ENCODE results near the gene CHD1L. TPM values are rescaled to one million over a fixed set of nuclear protein-coding genes. Genes with fewer than 3 reads are reported as not detected.
A peak's percentile ranks its signal among the peaks of the same experiment; 100 is the strongest.
"Not testable (repeated sequence)": the region's sequence is repeated elsewhere in the genome, so short reads cannot be mapped to it uniquely, and the experiment has no call there.

The CHD1L gene
- total RNA-seq (2014; rRNA removed) (63.9 and 69.8 TPM in 2 replicates), Bru-seq, nascent RNA (percentile 91 among the genes with signal in this experiment), BruChase-seq, experiment 1, labeled RNA remaining after a 6-hour chase (percentile 86 among the genes with signal in this experiment), BruChase-seq, experiment 2, labeled RNA remaining after a 2-hour chase (percentile 91 among the genes with signal in this experiment)
- long read RNA-seq, transcript CHD1L-203 (17 exons, 2,358 nt), result minor isoform, 5 of 229 reads
- long read RNA-seq, transcript CHD1L-202 (23 exons, 2,967 nt), result major isoform, 125 of 229 reads
- long read RNA-seq, partial matches to known transcripts, result 32 of 229 reads
- long read RNA-seq, other reads (novel, unspliced or antisense), result 63 of 229 reads

DNA sequence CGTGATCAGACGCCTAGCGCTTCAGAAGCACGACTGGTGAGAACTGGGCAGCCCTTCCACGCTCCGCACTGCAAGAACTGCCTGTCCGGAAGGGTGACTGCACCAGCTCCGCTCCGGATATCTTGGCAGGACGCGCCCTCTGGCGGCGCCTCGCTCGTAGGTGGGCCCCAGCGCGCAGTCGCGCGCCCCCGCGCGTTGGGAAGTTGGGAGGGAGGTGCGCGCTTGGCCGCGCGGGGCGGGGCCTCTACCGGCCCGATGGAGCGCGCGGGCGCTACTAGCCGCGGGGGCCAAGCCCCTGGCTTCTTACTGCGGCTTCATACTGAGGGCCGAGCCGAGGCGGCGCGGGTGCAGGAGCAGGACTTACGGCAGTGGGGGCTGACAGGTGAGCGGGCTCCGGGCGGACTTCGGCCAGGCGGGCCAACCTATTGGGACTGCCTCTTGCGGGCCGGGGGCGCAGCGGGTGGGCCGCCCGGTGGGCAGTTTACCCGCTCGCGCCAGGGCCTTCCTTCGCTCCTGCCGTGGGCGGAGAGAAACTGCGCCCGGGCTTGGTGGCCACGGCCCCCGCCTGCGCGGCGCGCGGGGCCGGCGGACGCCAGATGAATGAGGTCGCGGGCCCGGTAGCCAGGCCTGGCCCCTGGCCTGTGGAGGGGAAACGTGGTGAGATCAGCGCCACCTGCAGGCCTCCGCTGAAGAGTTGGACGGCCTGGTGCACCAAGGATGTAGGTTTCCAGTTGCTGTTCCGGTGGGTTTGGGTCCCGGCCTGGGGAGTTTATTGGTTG lies at the start of gene CHD1L:
Gene CHD1L (plus strand): TSS at position 236 of the 779 bp plus-strand sequence. CDS start 20 bp downstream, at position 256.
- peaks cover 5% of the 10 kb centered on the region; the same call in 1 of the 2 replicates for H3K36me3 ChIP-seq (ENCODE audit: low read depth, low read length)
- peak within 1 kb of the TSS; percentile 86 for H3K4me3 ChIP-seq (ENCODE audit: low read length)
- TF ChIP-seq EZH2phosphoT487 (IDR thresholded peaks at IDR 0.05; ENCODE audit: borderline replicate concordance, low read length) (0 out of 2 replicates have a peak, but pooled peaks have one; percentile 38), EZH2 (IDR thresholded peaks at IDR 0.05; ENCODE audit: low read length, unreplicated experiment) (no peak)
- TF ChIP-seq, protein P1, sequence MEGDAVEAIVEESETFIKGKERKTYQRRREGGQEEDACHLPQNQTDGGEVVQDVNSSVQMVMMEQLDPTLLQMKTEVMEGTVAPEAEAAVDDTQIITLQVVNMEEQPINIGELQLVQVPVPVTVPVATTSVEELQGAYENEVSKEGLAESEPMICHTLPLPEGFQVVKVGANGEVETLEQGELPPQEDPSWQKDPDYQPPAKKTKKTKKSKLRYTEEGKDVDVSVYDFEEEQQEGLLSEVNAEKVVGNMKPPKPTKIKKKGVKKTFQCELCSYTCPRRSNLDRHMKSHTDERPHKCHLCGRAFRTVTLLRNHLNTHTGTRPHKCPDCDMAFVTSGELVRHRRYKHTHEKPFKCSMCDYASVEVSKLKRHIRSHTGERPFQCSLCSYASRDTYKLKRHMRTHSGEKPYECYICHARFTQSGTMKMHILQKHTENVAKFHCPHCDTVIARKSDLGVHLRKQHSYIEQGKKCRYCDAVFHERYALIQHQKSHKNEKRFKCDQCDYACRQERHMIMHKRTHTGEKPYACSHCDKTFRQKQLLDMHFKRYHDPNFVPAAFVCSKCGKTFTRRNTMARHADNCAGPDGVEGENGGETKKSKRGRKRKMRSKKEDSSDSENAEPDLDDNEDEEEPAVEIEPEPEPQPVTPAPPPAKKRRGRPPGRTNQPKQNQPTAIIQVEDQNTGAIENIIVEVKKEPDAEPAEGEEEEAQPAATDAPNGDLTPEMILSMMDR (conservative IDR thresholded peaks at IDR 0.05; ENCODE audit: low read depth, low read length), result peak; percentile 90
- H3K9me2 ChIP-seq (replicated peaks; ENCODE audit: low read length), result no peaks in the 10 kb centered on the region
- peaks cover 46% of the 10 kb centered on the region for H3K79me2 ChIP-seq (ENCODE audit: low read length)
- H3F3A ChIP-seq (ENCODE audit: low read length, unreplicated experiment), result no peaks in the 10 kb centered on the region
- H3K27ac ChIP-seq (ENCODE audit: low read length), result peak within 1 kb of the TSS; percentile 82
- peaks cover 43% of the 10 kb centered on the region for H3K4me1 ChIP-seq (ENCODE audit: insufficient read depth, low read length)
- peak within 1 kb of the TSS; percentile 96 for H2AFZ ChIP-seq (ENCODE audit: low read length)
- ATAC-seq (peak; percentile 83), DNase-seq (peak; percentile 99)
- no TSS peak for BruUV-seq (replicated peaks)
- H3K9ac ChIP-seq (ENCODE audit: low read length), result peak within 1 kb of the TSS; percentile 95
- ChIA-PET CTCF (interaction anchor here (0.6 to 1.8 kb wide), 8 partner anchors 10 to 230 kb away, joined by 3 to 8 read pairs (median 4); partner anchors contain the start of gene FMO5), POLR2A (ENCODE audit: unreplicated experiment) (interaction anchor here (1.0 kb wide), 1 partner anchor 70 kb away, joined by 4 read pairs; no protein-coding TSS in a partner anchor)
- H3K4me2 ChIP-seq (ENCODE audit: low read length), result peak within 1 kb of the TSS; percentile 85
- H3K9me3 ChIP-seq (ENCODE audit: low read length), result no peaks in the 10 kb centered on the region
- H4K20me1 ChIP-seq (ENCODE audit: low read length), result peaks cover 39% of the 10 kb centered on the region
- no peaks in the 10 kb centered on the region for H3K27me3 ChIP-seq (ENCODE audit: low read length)
- intact Hi-C loops (cut with micrococcal nuclease), result loop anchor here (1.0 kb wide), 1 partner anchor 71 kb away; no protein-coding TSS in a partner anchor

DNA sequence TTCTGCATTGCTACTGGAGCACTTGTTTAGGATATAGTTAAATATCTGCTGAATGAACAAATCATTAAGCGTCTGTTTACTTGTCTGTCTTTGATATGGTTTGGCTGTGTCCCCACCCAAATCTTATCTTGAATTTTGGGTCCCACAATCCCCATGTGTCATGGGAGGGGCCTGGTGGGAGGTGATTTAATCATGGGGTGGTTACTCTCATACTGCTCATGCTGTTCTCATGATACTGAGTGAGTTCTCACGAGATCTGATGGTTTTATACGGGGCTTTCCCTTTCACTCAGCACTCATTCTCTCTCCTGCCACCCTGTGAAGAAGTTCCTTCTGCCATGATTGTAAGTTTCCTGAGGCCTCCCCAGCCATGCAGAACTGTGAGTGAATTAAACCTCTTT lies 45.2 kb upstream of the CHD1L start:
- H3F3A ChIP-seq (ENCODE audit: low read length, unreplicated experiment); H3K4me1 ChIP-seq (ENCODE audit: insufficient read depth, low read length); BruUV-seq (replicated peaks); H3K27me3 ChIP-seq (ENCODE audit: low read length); H3K36me3 ChIP-seq (ENCODE audit: low read depth, low read length); H3K9ac ChIP-seq (ENCODE audit: low read length); POLR2A ChIA-PET (ENCODE audit: unreplicated experiment); H3K9me2 ChIP-seq (replicated peaks; ENCODE audit: low read length); H4K20me1 ChIP-seq (ENCODE audit: low read length); H2AFZ ChIP-seq (ENCODE audit: low read length); H3K79me2 ChIP-seq (ENCODE audit: low read length); ATAC-seq; intact Hi-C loops (cut with micrococcal nuclease); CTCF ChIA-PET; H3K4me3 ChIP-seq (ENCODE audit: low read length); H3K9me3 ChIP-seq (ENCODE audit: low read length); H3K27ac ChIP-seq (ENCODE audit: low read length); H3K4me2 ChIP-seq (ENCODE audit: low read length); DNase-seq: not testable (repeated sequence)

DNA sequence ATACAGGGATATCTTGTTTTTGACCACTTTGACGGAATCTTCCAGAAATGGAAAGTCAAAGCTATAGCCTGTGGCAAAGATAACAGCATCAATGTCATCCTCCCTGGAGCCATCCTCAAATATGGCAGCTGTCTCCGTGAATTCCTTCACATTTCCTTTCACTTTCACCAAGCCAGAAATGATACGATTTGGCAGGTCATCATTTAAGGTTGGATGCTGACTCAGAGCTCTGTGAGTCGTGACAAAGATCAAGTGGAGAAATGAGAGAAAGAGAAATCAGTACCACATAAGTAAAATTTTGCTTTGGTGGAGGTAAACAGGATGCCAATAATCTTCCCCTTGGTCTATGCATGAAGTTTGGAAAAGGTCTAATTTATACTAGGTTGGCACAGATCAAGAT lies 41.2 kb upstream of the CHD1L start:
- CTCF ChIA-PET, result no interaction called here
- H3K4me3 ChIP-seq (ENCODE audit: low read length), result no peak overlapping the region
- DNase-seq (peak; percentile 40), ATAC-seq (0 out of 2 replicates have a peak, but pooled peaks have one; percentile 31)
- no peaks in the 10 kb centered on the region for H3K36me3 ChIP-seq (ENCODE audit: low read depth, low read length)
- no peaks in the 10 kb centered on the region; the same call in 1 of the 2 replicates for H3K9me2 ChIP-seq (replicated peaks; ENCODE audit: low read length)
- no peaks in the 10 kb centered on the region for H3K79me2 ChIP-seq (ENCODE audit: low read length)
- no peak overlapping the region for H3K27ac ChIP-seq (ENCODE audit: low read length)
- H3K27me3 ChIP-seq (ENCODE audit: low read length), result no peaks in the 10 kb centered on the region
- BruUV-seq (replicated peaks), result no TSS peak
- no peak overlapping the region for H2AFZ ChIP-seq (ENCODE audit: low read length)
- H3K9ac ChIP-seq (ENCODE audit: low read length), result no peak overlapping the region
- POLR2A ChIA-PET (ENCODE audit: unreplicated experiment), result no interaction called here
- no peak for TF ChIP-seq EZH2 (IDR thresholded peaks at IDR 0.05; ENCODE audit: low read length, unreplicated experiment)
- TF ChIP-seq, protein P1 (conservative IDR thresholded peaks at IDR 0.05; ENCODE audit: low read depth, low read length), result no peak
- TF ChIP-seq EZH2phosphoT487 (IDR thresholded peaks at IDR 0.05; ENCODE audit: borderline replicate concordance, low read length), result no peak
- H3F3A ChIP-seq (ENCODE audit: low read length, unreplicated experiment), result no peaks in the 10 kb centered on the region
- intact Hi-C loops (cut with micrococcal nuclease), result no loop called here
- no peaks in the 10 kb centered on the region for H4K20me1 ChIP-seq (ENCODE audit: low read length)
- no peaks in the 10 kb centered on the region for H3K4me1 ChIP-seq (ENCODE audit: insufficient read depth, low read length)
- H3K9me3 ChIP-seq (ENCODE audit: low read length), result no peaks in the 10 kb centered on the region
- H3K4me2 ChIP-seq (ENCODE audit: low read length), result peak overlapping the region; percentile 18

Measured in PC-3 (cell line).